ENCODE measurements around the gene CAPG.

CAPG gene

DNA sequence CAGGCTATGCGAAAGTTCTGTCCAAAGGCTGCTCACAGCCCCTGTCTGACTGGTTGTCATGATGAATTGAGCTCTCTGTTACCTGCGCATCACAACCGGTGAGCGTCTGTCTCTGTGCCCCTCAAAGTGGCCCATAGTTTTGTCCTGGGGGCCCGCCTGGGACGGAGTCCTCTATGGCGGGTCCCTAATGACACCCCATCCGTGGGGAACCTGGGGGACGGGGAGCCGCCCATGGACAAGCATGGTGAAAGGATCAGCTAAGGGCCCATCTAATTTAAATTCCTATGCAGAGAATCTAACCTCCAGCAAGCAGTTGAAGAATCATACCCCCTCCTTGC, 55.1 kb downstream of the CAPG start:
- Histone ChIP-seq H4K20me1 (ENCODE audit: insufficient read depth, low read length) (no peaks in the 10 kb centered on the region), H3K9me3 (replicated peaks; ENCODE audit: insufficient read depth, low read length) (no peaks in the 10 kb centered on the region), H3K27ac (ENCODE audit: low read length) (peak overlapping the region; percentile 20; the same call in 1 of the 2 replicates), H3K27me3 (replicated peaks; ENCODE audit: insufficient read depth, low read length) (no peaks in the 10 kb centered on the region), H3K9ac (ENCODE audit: low read length) (peak overlapping the region; percentile 77), H3K9me2 (replicated peaks; ENCODE audit: insufficient read depth, low read length) (no peaks in the 10 kb centered on the region), H3K4me2 (ENCODE audit: low read depth, low read length) (peak overlapping the region; percentile 80), H3K36me3 (replicated peaks; ENCODE audit: insufficient read depth, low read length) (no peaks in the 10 kb centered on the region), H3K4me1 (ENCODE audit: low read length) (peaks cover 11% of the 10 kb centered on the region; the same call in 1 of the 2 replicates), H3F3A (ENCODE audit: insufficient read depth, low read length) (peaks cover 5% of the 10 kb centered on the region; the same call in 1 of the 2 replicates), H2AFZ (ENCODE audit: low read length) (peak overlapping the region; percentile 88), H3K79me2 (ENCODE audit: low read length) (peaks cover 35% of the 10 kb centered on the region), H3K4me3 (ENCODE audit: low read length) (peak overlapping the region; percentile 96)
- no peak for DNase-seq
- TF ChIP-seq EZH2phosphoT487 (IDR thresholded peaks at IDR 0.05; ENCODE audit: low read length) (no peak), EZH2 (optimal IDR thresholded peaks at IDR 0.05; ENCODE audit: low read depth, low read length) (no peak)
- TF ChIP-seq, protein P1, sequence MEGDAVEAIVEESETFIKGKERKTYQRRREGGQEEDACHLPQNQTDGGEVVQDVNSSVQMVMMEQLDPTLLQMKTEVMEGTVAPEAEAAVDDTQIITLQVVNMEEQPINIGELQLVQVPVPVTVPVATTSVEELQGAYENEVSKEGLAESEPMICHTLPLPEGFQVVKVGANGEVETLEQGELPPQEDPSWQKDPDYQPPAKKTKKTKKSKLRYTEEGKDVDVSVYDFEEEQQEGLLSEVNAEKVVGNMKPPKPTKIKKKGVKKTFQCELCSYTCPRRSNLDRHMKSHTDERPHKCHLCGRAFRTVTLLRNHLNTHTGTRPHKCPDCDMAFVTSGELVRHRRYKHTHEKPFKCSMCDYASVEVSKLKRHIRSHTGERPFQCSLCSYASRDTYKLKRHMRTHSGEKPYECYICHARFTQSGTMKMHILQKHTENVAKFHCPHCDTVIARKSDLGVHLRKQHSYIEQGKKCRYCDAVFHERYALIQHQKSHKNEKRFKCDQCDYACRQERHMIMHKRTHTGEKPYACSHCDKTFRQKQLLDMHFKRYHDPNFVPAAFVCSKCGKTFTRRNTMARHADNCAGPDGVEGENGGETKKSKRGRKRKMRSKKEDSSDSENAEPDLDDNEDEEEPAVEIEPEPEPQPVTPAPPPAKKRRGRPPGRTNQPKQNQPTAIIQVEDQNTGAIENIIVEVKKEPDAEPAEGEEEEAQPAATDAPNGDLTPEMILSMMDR (IDR thresholded peaks at IDR 0.05; ENCODE audit: low read length): no peak

DNA sequence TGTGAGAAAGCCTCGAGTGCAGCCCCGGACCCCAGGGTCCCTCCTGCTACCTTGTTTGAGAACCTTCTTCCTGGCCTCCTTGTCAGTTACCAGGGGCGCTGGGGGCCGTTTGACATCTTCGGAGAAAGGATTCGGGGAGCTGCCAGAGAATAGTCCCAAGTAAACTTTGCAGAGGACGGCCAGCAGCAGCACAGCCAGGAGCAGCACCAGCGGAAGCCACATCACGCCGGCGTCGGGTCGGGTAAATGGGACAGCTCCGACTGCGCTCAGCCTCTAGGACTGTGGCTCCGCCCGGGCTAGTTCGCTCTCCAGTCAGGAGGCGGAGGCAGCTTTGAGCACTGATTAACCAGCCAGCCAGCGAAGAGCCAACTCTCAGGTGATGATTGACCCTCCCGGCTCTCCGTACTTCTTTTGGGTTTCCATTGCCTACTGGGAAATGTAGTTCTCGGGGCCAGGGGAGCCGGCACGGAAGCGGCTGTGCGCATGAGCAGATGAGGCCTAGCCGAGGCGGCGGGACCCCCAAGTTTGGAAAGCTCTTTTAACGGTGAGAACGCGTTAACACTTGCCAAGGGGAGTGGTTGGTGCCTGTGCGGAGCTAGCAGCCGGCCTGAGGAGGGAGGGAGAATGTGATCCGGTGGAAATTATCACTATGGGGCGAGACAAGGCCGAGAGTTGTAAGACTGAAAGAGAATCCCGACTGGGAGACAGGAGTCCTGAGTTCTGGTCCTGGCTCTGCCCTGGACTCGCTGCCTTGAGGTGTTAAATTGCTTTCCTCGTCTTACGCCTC, 55.7 kb downstream of the CAPG start, which contains the start of the genes ELMOD3 and RETSAT:
Gene ELMOD3, plus strand, starts transcription at position 484 of the 787 bp plus-strand sequence. CDS start 2,430 bp downstream, outside the sequence.
Gene RETSAT, minus strand, starts transcription at position 243 of the 787 bp plus-strand sequence. Its CDS starts 21 bp downstream, at position 222.
- Histone ChIP-seq H3F3A (ENCODE audit: insufficient read depth, low read length) (peaks cover 5% of the 10 kb centered on the region; the same call in 1 of the 2 replicates), H3K36me3 (replicated peaks; ENCODE audit: insufficient read depth, low read length) (no peaks in the 10 kb centered on the region), H3K27me3 (replicated peaks; ENCODE audit: insufficient read depth, low read length) (no peaks in the 10 kb centered on the region), H3K9ac (ENCODE audit: low read length) (peak within 1 kb of the TSS; percentile 77), H3K4me3 (ENCODE audit: low read length) (peak within 1 kb of the TSS; percentile 96), H4K20me1 (ENCODE audit: insufficient read depth, low read length) (no peaks in the 10 kb centered on the region), H3K27ac (ENCODE audit: low read length) (peak within 1 kb of the TSS; percentile 36; the same call in 1 of the 2 replicates), H2AFZ (ENCODE audit: low read length) (peak within 1 kb of the TSS; percentile 95), H3K79me2 (ENCODE audit: low read length) (peaks cover 35% of the 10 kb centered on the region), H3K9me3 (replicated peaks; ENCODE audit: insufficient read depth, low read length) (no peaks in the 10 kb centered on the region), H3K4me2 (ENCODE audit: low read depth, low read length) (peak within 1 kb of the TSS; percentile 86), H3K4me1 (ENCODE audit: low read length) (peaks cover 11% of the 10 kb centered on the region; the same call in 1 of the 2 replicates), H3K9me2 (replicated peaks; ENCODE audit: insufficient read depth, low read length) (no peaks in the 10 kb centered on the region)
- peak; percentile 99 for DNase-seq
- TF ChIP-seq, protein P1 (IDR thresholded peaks at IDR 0.05; ENCODE audit: low read length): no peak
- TF ChIP-seq EZH2 (optimal IDR thresholded peaks at IDR 0.05; ENCODE audit: low read depth, low read length) (no peak), EZH2phosphoT487 (IDR thresholded peaks at IDR 0.05; ENCODE audit: low read length) (no peak)

DNA sequence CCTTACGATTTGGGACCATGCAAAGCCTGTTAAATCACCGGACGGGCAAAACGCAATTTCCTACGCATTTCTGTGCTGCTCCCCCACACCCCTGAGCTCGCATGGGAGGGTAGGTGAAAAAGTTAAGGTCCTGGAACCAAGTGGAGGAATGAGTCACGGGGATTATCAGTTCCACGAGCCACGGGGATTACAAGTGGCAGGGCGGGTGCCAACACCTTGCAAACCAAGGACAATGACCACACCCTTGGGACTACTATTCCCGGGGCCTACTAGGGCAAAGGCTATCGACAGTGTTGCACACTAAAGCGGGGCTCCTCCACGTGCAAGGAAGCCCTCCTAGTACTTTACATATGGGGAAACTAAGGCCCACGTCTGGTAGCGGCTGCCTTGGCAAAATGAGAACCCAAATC, 56.3 kb downstream of the CAPG start:
- no peaks in the 10 kb centered on the region for H3K9me2 ChIP-seq (replicated peaks; ENCODE audit: insufficient read depth, low read length)
- no peaks in the 10 kb centered on the region for H3K36me3 ChIP-seq (replicated peaks; ENCODE audit: insufficient read depth, low read length)
- DNase-seq: no peak
- H3K27ac ChIP-seq (ENCODE audit: low read length): peak overlapping the region; percentile 36; the same call in 1 of the 2 replicates
- H3K9me3 ChIP-seq (replicated peaks; ENCODE audit: insufficient read depth, low read length): no peaks in the 10 kb centered on the region
- peaks cover 5% of the 10 kb centered on the region; the same call in 1 of the 2 replicates for H3F3A ChIP-seq (ENCODE audit: insufficient read depth, low read length)
- peaks cover 11% of the 10 kb centered on the region; the same call in 1 of the 2 replicates for H3K4me1 ChIP-seq (ENCODE audit: low read length)
- TF ChIP-seq, protein P1 (IDR thresholded peaks at IDR 0.05; ENCODE audit: low read length): no peak
- no peak for TF ChIP-seq EZH2phosphoT487 (IDR thresholded peaks at IDR 0.05; ENCODE audit: low read length)
- no peak for TF ChIP-seq EZH2 (optimal IDR thresholded peaks at IDR 0.05; ENCODE audit: low read depth, low read length)
- peak overlapping the region; percentile 96 for H3K4me3 ChIP-seq (ENCODE audit: low read length)
- H3K79me2 ChIP-seq (ENCODE audit: low read length): peaks cover 35% of the 10 kb centered on the region
- H4K20me1 ChIP-seq (ENCODE audit: insufficient read depth, low read length): no peaks in the 10 kb centered on the region
- no peaks in the 10 kb centered on the region for H3K27me3 ChIP-seq (replicated peaks; ENCODE audit: insufficient read depth, low read length)
- peak overlapping the region; percentile 68 for H3K9ac ChIP-seq (ENCODE audit: low read length)
- H3K4me2 ChIP-seq (ENCODE audit: low read depth, low read length): peak overlapping the region; percentile 86
- peak overlapping the region; percentile 95 for H2AFZ ChIP-seq (ENCODE audit: low read length)
